ENCODE measurements around the gene PTPRD. TPM values are rescaled to one million over a fixed set of nuclear protein-coding genes. Genes with fewer than 3 reads are reported as not detected.

The PTPRD gene
- total and polyA plus RNA-seq, 5 experiments from 2014 or later, result not detected

GRCh38 chr9:10045598-10045997, 567.2 kb downstream of the PTPRD start:
- DNase-seq, result no peak

GRCh38 chr9:10041726-10042229, 571.0 kb downstream of the PTPRD start:
- POLR2A ChIA-PET, result no interaction called here
- Mint-ChIP-seq H3K4me3 (no peak overlapping the region), H3K4me1 (no peaks in the 10 kb centered on the region), H3K36me3 (no peaks in the 10 kb centered on the region), H3K27ac (no peak overlapping the region), H3K9me3 (peaks cover 0 to 7% (median 0%) of the 10 kb centered on the region in 9 donors), H3K27me3 (peaks cover 0 to 3% (median 0%) of the 10 kb centered on the region in 5 donors)
- ATAC-seq (no peak), DNase-seq (no peak)

More at GRCh38 chr9:10045598-10045997, 567.2 kb downstream of the PTPRD start:
- H3K4me3 Mint-ChIP-seq, result no peak overlapping the region
- H3K4me1 Mint-ChIP-seq, result peaks cover 0 to 2% (median 0%) of the 10 kb centered on the region in 4 donors
- no peak for ATAC-seq
- H3K27ac Mint-ChIP-seq, result no peak overlapping the region
- H3K36me3 Mint-ChIP-seq, result no peaks in the 10 kb centered on the region
- POLR2A ChIA-PET, result no interaction called here
- H3K9me3 Mint-ChIP-seq, result peaks cover 0 to 3% (median 0%) of the 10 kb centered on the region in 9 donors
- no peaks in the 10 kb centered on the region for H3K27me3 Mint-ChIP-seq

GRCh38 chr9:10036095-10036494, 576.7 kb downstream of the PTPRD start:
- no peak for DNase-seq
- POLR2A ChIA-PET, result no interaction called here
- H3K4me3 Mint-ChIP-seq, result no peak overlapping the region
- peaks cover 0 to 4% (median 0%) of the 10 kb centered on the region in 5 donors for H3K27me3 Mint-ChIP-seq
- H3K36me3 Mint-ChIP-seq, result no peaks in the 10 kb centered on the region
- H3K27ac Mint-ChIP-seq, result no peak overlapping the region
- ATAC-seq, result no peak
- H3K9me3 Mint-ChIP-seq, result peaks cover 0 to 18% (median 5%) of the 10 kb centered on the region in 9 donors
- H3K4me1 Mint-ChIP-seq, result no peaks in the 10 kb centered on the region

- Mint-ChIP-seq H3K4me1 (no peaks in the 10 kb centered on the region), H3K27me3 (peaks cover 0 to 4% (median 0%) of the 10 kb centered on the region in 5 donors), H3K9me3 (peaks cover 0 to 18% (median 8%) of the 10 kb centered on the region in 9 donors), H3K4me3 (no peak overlapping the region), H3K36me3 (no peaks in the 10 kb centered on the region), H3K27ac (no peak overlapping the region)
- POLR2A ChIA-PET, result no interaction called here
- DNase-seq (no peak), ATAC-seq (no peak)
Observed at GRCh38 chr9:10032166-10032565, 580.6 kb downstream of the PTPRD start.

- Mint-ChIP-seq H3K9me3 (peaks cover 0 to 14% (median 3%) of the 10 kb centered on the region in 9 donors), H3K27ac (no peak overlapping the region)
- POLR2A ChIA-PET, result no interaction called here
Observed at GRCh38 chr9:10026443-10026984, 586.3 kb downstream of the PTPRD start.

GRCh38 chr9:10015755-10016154, 597.0 kb downstream of the PTPRD start:
- Mint-ChIP-seq H3K9me3 (peaks cover 0 to 9% (median 0%) of the 10 kb centered on the region in 9 donors), H3K4me3 (no peak overlapping the region), H3K4me1 (no peaks in the 10 kb centered on the region), H3K27ac (no peak overlapping the region), H3K27me3 (no peaks in the 10 kb centered on the region), H3K36me3 (no peaks in the 10 kb centered on the region)
- DNase-seq (no peak), ATAC-seq (no peak)
- POLR2A ChIA-PET, result no interaction called here

More at GRCh38 chr9:10026443-10026984, 586.3 kb downstream of the PTPRD start:
- no peaks in the 10 kb centered on the region for H3K27me3 Mint-ChIP-seq
- no peak for DNase-seq
- no peak overlapping the region for H3K4me3 Mint-ChIP-seq
- ATAC-seq, result no peak
- no peaks in the 10 kb centered on the region for H3K4me1 Mint-ChIP-seq
- no peaks in the 10 kb centered on the region for H3K36me3 Mint-ChIP-seq

GRCh38 chr9:10014889-10015288, 597.9 kb downstream of the PTPRD start:
- Mint-ChIP-seq H3K36me3 (no peaks in the 10 kb centered on the region), H3K27me3 (no peaks in the 10 kb centered on the region), H3K4me1 (no peaks in the 10 kb centered on the region), H3K9me3 (peaks cover 0 to 9% (median 0%) of the 10 kb centered on the region in 9 donors), H3K4me3 (no peak overlapping the region), H3K27ac (no peak overlapping the region)
- ATAC-seq (no peak), DNase-seq (no peak)
- POLR2A ChIA-PET, result no interaction called here

- H3K36me3 Mint-ChIP-seq, result no peaks in the 10 kb centered on the region
- H3K4me1 Mint-ChIP-seq, result no peaks in the 10 kb centered on the region
- H3K4me3 Mint-ChIP-seq, result no peak overlapping the region
- DNase-seq, result no peak
- H3K27ac Mint-ChIP-seq, result no peak overlapping the region
- no peak for ATAC-seq
- no peaks in the 10 kb centered on the region for H3K27me3 Mint-ChIP-seq
- H3K9me3 Mint-ChIP-seq, result peaks cover 0 to 2% (median 0%) of the 10 kb centered on the region in 9 donors
- POLR2A ChIA-PET, result no interaction called here
Observed at GRCh38 chr9:10009401-10009800, 603.4 kb downstream of the PTPRD start.

GRCh38 chr9:10008101-10008799, 604.6 kb downstream of the PTPRD start:
- Mint-ChIP-seq H3K36me3 (no peaks in the 10 kb centered on the region), H3K4me3 (no peak overlapping the region), H3K9me3 (peaks cover 0 to 2% (median 0%) of the 10 kb centered on the region in 9 donors), H3K4me1 (no peaks in the 10 kb centered on the region), H3K27me3 (no peaks in the 10 kb centered on the region), H3K27ac (no peak overlapping the region)
- no peak for DNase-seq
- POLR2A ChIA-PET, result no interaction called here
- no peak for ATAC-seq

- Mint-ChIP-seq H3K27me3 (no peaks in the 10 kb centered on the region), H3K27ac (no peak overlapping the region), H3K9me3 (peaks cover 0 to 2% (median 0%) of the 10 kb centered on the region in 9 donors), H3K4me3 (no peak overlapping the region), H3K36me3 (no peaks in the 10 kb centered on the region), H3K4me1 (no peaks in the 10 kb centered on the region)
- POLR2A ChIA-PET, result no interaction called here
- no peak for ATAC-seq
- DNase-seq, result no peak
Observed at GRCh38 chr9:10007356-10007755, 605.4 kb downstream of the PTPRD start.

GRCh38 chr9:10005206-10005605, 607.6 kb downstream of the PTPRD start:
- no peak for ATAC-seq
- H3K4me3 Mint-ChIP-seq, result no peak overlapping the region

GRCh38 chr9:10003047-10003446, 609.8 kb downstream of the PTPRD start:
- ATAC-seq (no peak), DNase-seq (no peak)
- H3K4me1 Mint-ChIP-seq, result peaks cover 0 to 5% (median 0%) of the 10 kb centered on the region in 4 donors
- H3K4me3 Mint-ChIP-seq, result no peak overlapping the region
- peaks cover 0 to 5% (median 0%) of the 10 kb centered on the region in 9 donors for H3K9me3 Mint-ChIP-seq
- no peak overlapping the region for H3K27ac Mint-ChIP-seq
- POLR2A ChIA-PET, result no interaction called here
- no peaks in the 10 kb centered on the region for H3K27me3 Mint-ChIP-seq
- no peaks in the 10 kb centered on the region for H3K36me3 Mint-ChIP-seq

More at GRCh38 chr9:10005206-10005605, 607.6 kb downstream of the PTPRD start:
- Mint-ChIP-seq H3K27ac (no peak overlapping the region), H3K27me3 (no peaks in the 10 kb centered on the region), H3K4me1 (no peaks in the 10 kb centered on the region), H3K9me3 (peaks cover 0 to 2% (median 0%) of the 10 kb centered on the region in 9 donors), H3K36me3 (no peaks in the 10 kb centered on the region)
- POLR2A ChIA-PET, result no interaction called here
- DNase-seq, result no peak

- no peak for ATAC-seq
- Mint-ChIP-seq H3K9me3 (peaks cover 0 to 5% (median 0%) of the 10 kb centered on the region in 9 donors), H3K4me1 (peaks cover 0 to 5% (median 0%) of the 10 kb centered on the region in 4 donors), H3K27me3 (no peaks in the 10 kb centered on the region), H3K36me3 (no peaks in the 10 kb centered on the region), H3K4me3 (no peak overlapping the region), H3K27ac (no peak overlapping the region)
- no peak for DNase-seq
- POLR2A ChIA-PET, result no interaction called here
Observed at GRCh38 chr9:10000669-10001068, 612.1 kb downstream of the PTPRD start.

Measured in naive thymus-derived CD8-positive, alpha-beta T cell (primary cell).